ENCODE results near the gene DMRTC2. TPM values are rescaled to one million over a fixed set of nuclear protein-coding genes. Genes with fewer than 3 reads are reported as not detected.

DMRTC2 gene
- total and polyA plus RNA-seq, 2 of the 13 experiments (the other 11 are each of a cell fraction or from before 2014, with no cell fraction given), result not detected

DNA sequence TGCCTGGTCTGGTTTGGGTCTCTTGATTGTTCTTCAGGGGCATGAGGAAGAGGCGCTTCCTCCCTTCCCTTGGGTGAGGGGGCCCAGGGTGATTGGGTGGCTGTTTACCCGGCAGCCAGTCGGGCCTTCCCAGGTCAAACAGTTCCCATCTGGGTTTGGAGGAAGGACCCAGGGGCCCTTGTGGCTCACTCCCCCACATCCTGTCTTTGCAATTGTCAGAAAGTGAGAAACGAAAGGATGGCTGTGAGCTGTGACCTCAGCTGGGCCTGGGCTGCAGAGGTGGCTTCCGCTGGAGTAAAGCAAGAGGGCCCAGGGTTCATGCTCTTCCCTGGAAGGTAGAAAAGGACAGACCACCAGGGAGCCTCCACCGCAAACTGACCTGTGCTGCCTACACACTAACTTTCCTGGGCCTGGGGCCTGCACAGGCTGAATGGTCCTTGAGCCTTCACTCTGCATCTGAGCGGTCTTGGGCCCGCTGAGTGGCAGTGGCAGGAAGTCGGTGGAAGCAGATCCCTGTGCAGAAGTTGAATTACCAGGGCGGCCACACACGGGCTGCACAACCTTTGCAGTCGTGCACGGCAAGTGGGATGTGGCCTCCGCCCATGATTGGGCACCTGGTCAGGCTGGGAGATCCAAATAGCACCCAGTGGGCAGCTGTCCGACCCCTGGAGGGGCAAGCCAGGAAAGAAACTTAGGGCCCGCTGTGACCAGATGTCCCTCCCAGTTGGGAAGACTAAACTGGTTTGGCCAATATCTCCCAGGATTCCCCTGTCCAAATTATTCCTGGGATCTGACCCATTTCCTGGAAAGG lies 26.9 kb downstream of the DMRTC2 start (continued):
- TF ChIP-seq, protein P1, sequence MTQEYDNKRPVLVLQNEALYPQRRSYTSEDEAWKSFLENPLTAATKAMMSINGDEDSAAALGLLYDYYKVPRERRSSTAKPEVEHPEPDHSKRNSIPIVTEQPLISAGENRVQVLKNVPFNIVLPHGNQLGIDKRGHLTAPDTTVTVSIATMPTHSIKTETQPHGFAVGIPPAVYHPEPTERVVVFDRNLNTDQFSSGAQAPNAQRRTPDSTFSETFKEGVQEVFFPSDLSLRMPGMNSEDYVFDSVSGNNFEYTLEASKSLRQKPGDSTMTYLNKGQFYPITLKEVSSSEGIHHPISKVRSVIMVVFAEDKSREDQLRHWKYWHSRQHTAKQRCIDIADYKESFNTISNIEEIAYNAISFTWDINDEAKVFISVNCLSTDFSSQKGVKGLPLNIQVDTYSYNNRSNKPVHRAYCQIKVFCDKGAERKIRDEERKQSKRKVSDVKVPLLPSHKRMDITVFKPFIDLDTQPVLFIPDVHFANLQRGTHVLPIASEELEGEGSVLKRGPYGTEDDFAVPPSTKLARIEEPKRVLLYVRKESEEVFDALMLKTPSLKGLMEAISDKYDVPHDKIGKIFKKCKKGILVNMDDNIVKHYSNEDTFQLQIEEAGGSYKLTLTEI (CRISPR knock-in tag; conservative IDR thresholded peaks at IDR 0.05), result no peak
- TF ChIP-seq KLF6 (CRISPR knock-in tag; IDR thresholded peaks at IDR 0.05) (no peak), KMT2A (CRISPR knock-in tag; IDR thresholded peaks at IDR 0.05) (no peak), POLR2A (IDR thresholded peaks at IDR 0.05; ENCODE audit: insufficient read depth in 1 of 2, low read depth in 2 of 2, low read length in 2 of 2) (peak; percentile 40 to 56), SRSF9 (IDR thresholded peaks at IDR 0.05; ENCODE audit: borderline replicate concordance, insufficient read depth, low read depth, low read length, poor library complexity, severe bottlenecking) (no peak), ZNF296 (CRISPR knock-in tag; conservative IDR thresholded peaks at IDR 0.05) (no peak), RARA (CRISPR knock-in tag; IDR thresholded peaks at IDR 0.05) (no peak), ZNF367 (CRISPR knock-in tag; IDR thresholded peaks at IDR 0.05; ENCODE audit: borderline replicate concordance) (no peak), CENPX (CRISPR knock-in tag; IDR thresholded peaks at IDR 0.05) (no peak), ZNF550 (CRISPR knock-in tag; IDR thresholded peaks at IDR 0.05; ENCODE audit: borderline replicate concordance) (no peak), NAIF1 (CRISPR knock-in tag; IDR thresholded peaks at IDR 0.05; ENCODE audit: borderline replicate concordance) (no peak), TOE1 (CRISPR knock-in tag; IDR thresholded peaks at IDR 0.05) (no peak), THAP11 (CRISPR knock-in tag; IDR thresholded peaks at IDR 0.05) (no peak), FOXA1 (IDR thresholded peaks at IDR 0.05) (no peak), FOXA1 (CRISPR knock-in tag; IDR thresholded peaks at IDR 0.05) (no peak), ZFY (CRISPR knock-in tag; IDR thresholded peaks at IDR 0.05) (no peak), IRX3 (CRISPR knock-in tag; IDR thresholded peaks at IDR 0.05; ENCODE audit: borderline replicate concordance, low read depth) (no peak)
- TF ChIP-seq, protein P2, sequence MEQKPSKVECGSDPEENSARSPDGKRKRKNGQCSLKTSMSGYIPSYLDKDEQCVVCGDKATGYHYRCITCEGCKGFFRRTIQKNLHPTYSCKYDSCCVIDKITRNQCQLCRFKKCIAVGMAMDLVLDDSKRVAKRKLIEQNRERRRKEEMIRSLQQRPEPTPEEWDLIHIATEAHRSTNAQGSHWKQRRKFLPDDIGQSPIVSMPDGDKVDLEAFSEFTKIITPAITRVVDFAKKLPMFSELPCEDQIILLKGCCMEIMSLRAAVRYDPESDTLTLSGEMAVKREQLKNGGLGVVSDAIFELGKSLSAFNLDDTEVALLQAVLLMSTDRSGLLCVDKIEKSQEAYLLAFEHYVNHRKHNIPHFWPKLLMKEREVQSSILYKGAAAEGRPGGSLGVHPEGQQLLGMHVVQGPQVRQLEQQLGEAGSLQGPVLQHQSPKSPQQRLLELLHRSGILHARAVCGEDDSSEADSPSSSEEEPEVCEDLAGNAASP (CRISPR knock-in tag; IDR thresholded peaks at IDR 0.05; ENCODE audit: borderline replicate concordance), result no peak
- TF ChIP-seq, protein P3, sequence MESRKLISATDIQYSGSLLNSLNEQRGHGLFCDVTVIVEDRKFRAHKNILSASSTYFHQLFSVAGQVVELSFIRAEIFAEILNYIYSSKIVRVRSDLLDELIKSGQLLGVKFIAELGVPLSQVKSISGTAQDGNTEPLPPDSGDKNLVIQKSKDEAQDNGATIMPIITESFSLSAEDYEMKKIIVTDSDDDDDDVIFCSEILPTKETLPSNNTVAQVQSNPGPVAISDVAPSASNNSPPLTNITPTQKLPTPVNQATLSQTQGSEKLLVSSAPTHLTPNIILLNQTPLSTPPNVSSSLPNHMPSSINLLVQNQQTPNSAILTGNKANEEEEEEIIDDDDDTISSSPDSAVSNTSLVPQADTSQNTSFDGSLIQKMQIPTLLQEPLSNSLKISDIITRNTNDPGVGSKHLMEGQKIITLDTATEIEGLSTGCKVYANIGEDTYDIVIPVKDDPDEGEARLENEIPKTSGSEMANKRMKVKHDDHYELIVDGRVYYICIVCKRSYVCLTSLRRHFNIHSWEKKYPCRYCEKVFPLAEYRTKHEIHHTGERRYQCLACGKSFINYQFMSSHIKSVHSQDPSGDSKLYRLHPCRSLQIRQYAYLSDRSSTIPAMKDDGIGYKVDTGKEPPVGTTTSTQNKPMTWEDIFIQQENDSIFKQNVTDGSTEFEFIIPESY (CRISPR knock-in tag; IDR thresholded peaks at IDR 0.05), result peak; percentile 21
- TF ChIP-seq, protein P4, sequence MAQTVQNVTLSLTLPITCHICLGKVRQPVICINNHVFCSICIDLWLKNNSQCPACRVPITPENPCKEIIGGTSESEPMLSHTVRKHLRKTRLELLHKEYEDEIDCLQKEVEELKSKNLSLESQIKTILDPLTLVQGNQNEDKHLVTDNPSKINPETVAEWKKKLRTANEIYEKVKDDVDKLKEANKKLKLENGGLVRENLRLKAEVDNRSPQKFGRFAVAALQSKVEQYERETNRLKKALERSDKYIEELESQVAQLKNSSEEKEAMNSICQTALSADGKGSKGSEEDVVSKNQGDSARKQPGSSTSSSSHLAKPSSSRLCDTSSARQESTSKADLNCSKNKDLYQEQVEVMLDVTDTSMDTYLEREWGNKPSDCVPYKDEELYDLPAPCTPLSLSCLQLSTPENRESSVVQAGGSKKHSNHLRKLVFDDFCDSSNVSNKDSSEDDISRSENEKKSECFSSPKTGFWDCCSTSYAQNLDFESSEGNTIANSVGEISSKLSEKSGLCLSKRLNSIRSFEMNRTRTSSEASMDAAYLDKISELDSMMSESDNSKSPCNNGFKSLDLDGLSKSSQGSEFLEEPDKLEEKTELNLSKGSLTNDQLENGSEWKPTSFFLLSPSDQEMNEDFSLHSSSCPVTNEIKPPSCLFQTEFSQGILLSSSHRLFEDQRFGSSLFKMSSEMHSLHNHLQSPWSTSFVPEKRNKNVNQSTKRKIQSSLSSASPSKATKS (CRISPR knock-in tag; IDR thresholded peaks at IDR 0.05), result no peak
- TF ChIP-seq, protein P5, sequence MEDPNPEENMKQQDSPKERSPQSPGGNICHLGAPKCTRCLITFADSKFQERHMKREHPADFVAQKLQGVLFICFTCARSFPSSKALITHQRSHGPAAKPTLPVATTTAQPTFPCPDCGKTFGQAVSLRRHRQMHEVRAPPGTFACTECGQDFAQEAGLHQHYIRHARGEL (CRISPR knock-in tag; IDR thresholded peaks at IDR 0.05), result no peak
- TF ChIP-seq, protein P6, sequence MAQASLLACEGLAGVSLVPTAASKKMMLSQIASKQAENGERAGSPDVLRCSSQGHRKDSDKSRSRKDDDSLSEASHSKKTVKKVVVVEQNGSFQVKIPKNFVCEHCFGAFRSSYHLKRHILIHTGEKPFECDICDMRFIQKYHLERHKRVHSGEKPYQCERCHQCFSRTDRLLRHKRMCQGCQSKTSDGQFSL (CRISPR knock-in tag; IDR thresholded peaks at IDR 0.05), result 0 out of 2 replicates have a peak, but pooled peaks have one; percentile 29
